ENCODE results near the gene BRD1.
A peak's percentile ranks its signal among the peaks of the same experiment; 100 is the strongest.
"Not testable (repeated sequence)": the region's sequence is repeated elsewhere in the genome, so short reads cannot be mapped to it uniquely, and the experiment has no call there.

The BRD1 gene

GRCh38 chr22:49852898-49853894 lies 25.5 kb upstream of the BRD1 start, which contains the start of gene ZBED4:
TSS of gene ZBED4 (plus strand) at chr22:49853844. CDS start at chr22:49883663, 29,819 bp downstream.
- peak; percentile 91 for DNase-seq

- DNase-seq: not testable (repeated sequence)
Measured at GRCh38 chr22:49852568-49852897, 24.9 kb upstream of the BRD1 start.

GRCh38 chr22:49850959-49851802 lies 23.5 kb upstream of the BRD1 start:
- no peak for DNase-seq

GRCh38 chr22:49850021-49850911 lies 22.6 kb upstream of the BRD1 start:
- no peak for DNase-seq

GRCh38 chr22:49849161-49850020 lies 21.7 kb upstream of the BRD1 start:
- DNase-seq: no peak

GRCh38 chr22:49848690-49849160 lies 21.1 kb upstream of the BRD1 start:
- DNase-seq: no peak

GRCh38 chr22:49847751-49848689 lies 20.3 kb upstream of the BRD1 start:
- DNase-seq: no peak

GRCh38 chr22:49845666-49846459 lies 18.2 kb upstream of the BRD1 start:
- no peak for DNase-seq

GRCh38 chr22:49845241-49845640 lies 17.6 kb upstream of the BRD1 start:
- DNase-seq: no peak

- DNase-seq: no peak
Measured at GRCh38 chr22:49838771-49839717, 11.4 kb upstream of the BRD1 start.

GRCh38 chr22:49833340-49834007 lies 5.8 kb upstream of the BRD1 start:
- DNase-seq: no peak

- no peak for DNase-seq
Measured at GRCh38 chr22:49829044-49829853, 1.6 kb upstream of the BRD1 start.

- no peak for DNase-seq
Measured at GRCh38 chr22:49828599-49828965, 909 bp upstream of the BRD1 start.

GRCh38 chr22:49827271-49827852 lies 311 bp downstream of the BRD1 start:
- no peak for DNase-seq

GRCh38 chr22:49826603-49827270 lies 936 bp downstream of the BRD1 start:
- no peak for DNase-seq

All from DMS153 (cell line).